Neural cell (in vitro differentiated cells): ENCODE data around the gene ZNF25.

Experiments used
- EP300 ChIP-seq: fragments of 450-650 bp; conservative IDR thresholded peaks from 2 replicates; pipeline ENCODE4 v1.6.1; 2014; ENCODE audit warnings: antibody characterized with exemption, mild to moderate bottlenecking, moderate library complexity; ENCODE audit not compliant: poor library complexity, severe bottlenecking
- EZH2 ChIP-seq: fragments of 200-600, 300-800 bp; shearing (Covaris generic), sonication (generic); IDR thresholded peaks from 2 replicates; pipeline ENCODE4 v1.6.1; 2014; ENCODE audit warnings: antibody characterized with exemption, low read length, borderline replicate concordance, mild to moderate bottlenecking; ENCODE audit not compliant: insufficient read depth, poor library complexity, severe bottlenecking
- POLR2AphosphoS5 ChIP-seq: IDR thresholded peaks from 2 replicates; pipeline ENCODE4 v1.6.1; 2012
- RAD21 ChIP-seq: fragments of 450-650 bp; conservative IDR thresholded peaks from 2 replicates; pipeline ENCODE4 v1.6.1; 2014; ENCODE audit warnings: antibody characterized with exemption, mild to moderate bottlenecking, moderate library complexity
- TAF1 ChIP-seq: IDR thresholded peaks from 2 replicates; pipeline ENCODE4 v1.6.1; 2012; ENCODE audit warnings: low read depth
- TF ChIP-seq, protein P1 (sequence below): fragments of 450-650 bp; IDR thresholded peaks from 2 replicates; pipeline ENCODE4 v1.5.1; 2014; ENCODE audit warnings: antibody characterized with exemption, mild to moderate bottlenecking, moderate library complexity; ENCODE audit not compliant: poor library complexity, severe bottlenecking
- TF ChIP-seq, protein P2 (sequence below): IDR thresholded peaks from 2 replicates; pipeline ENCODE4 v1.6.1; 2012; ENCODE audit warnings: borderline replicate concordance

DNA sequence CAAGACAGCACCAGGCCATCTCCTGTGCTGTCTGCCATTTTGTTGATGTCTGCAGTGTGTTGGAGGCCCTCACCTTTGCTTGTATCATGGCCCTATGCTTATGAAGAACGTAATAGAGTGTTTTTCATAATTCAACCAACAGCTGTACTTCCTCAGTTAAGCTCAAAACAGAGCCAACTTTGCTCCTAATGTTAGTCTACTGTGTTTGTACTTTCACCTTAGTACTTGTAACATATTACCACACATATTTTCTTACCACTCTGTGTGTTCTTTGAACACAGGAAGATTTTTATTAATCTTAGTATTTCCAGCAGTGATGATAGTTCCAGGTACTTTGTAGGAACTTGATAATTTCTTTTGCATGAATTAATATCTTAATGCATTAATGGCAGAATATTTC, 39.9 kb upstream of the ZNF25 start:
- TF ChIP-seq, protein P1, sequence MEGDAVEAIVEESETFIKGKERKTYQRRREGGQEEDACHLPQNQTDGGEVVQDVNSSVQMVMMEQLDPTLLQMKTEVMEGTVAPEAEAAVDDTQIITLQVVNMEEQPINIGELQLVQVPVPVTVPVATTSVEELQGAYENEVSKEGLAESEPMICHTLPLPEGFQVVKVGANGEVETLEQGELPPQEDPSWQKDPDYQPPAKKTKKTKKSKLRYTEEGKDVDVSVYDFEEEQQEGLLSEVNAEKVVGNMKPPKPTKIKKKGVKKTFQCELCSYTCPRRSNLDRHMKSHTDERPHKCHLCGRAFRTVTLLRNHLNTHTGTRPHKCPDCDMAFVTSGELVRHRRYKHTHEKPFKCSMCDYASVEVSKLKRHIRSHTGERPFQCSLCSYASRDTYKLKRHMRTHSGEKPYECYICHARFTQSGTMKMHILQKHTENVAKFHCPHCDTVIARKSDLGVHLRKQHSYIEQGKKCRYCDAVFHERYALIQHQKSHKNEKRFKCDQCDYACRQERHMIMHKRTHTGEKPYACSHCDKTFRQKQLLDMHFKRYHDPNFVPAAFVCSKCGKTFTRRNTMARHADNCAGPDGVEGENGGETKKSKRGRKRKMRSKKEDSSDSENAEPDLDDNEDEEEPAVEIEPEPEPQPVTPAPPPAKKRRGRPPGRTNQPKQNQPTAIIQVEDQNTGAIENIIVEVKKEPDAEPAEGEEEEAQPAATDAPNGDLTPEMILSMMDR = no peak
- TF ChIP-seq POLR2AphosphoS5 (no peak), EZH2 (no peak), TAF1 (no peak), EP300 (no peak), RAD21 (no peak)
- TF ChIP-seq, protein P2, sequence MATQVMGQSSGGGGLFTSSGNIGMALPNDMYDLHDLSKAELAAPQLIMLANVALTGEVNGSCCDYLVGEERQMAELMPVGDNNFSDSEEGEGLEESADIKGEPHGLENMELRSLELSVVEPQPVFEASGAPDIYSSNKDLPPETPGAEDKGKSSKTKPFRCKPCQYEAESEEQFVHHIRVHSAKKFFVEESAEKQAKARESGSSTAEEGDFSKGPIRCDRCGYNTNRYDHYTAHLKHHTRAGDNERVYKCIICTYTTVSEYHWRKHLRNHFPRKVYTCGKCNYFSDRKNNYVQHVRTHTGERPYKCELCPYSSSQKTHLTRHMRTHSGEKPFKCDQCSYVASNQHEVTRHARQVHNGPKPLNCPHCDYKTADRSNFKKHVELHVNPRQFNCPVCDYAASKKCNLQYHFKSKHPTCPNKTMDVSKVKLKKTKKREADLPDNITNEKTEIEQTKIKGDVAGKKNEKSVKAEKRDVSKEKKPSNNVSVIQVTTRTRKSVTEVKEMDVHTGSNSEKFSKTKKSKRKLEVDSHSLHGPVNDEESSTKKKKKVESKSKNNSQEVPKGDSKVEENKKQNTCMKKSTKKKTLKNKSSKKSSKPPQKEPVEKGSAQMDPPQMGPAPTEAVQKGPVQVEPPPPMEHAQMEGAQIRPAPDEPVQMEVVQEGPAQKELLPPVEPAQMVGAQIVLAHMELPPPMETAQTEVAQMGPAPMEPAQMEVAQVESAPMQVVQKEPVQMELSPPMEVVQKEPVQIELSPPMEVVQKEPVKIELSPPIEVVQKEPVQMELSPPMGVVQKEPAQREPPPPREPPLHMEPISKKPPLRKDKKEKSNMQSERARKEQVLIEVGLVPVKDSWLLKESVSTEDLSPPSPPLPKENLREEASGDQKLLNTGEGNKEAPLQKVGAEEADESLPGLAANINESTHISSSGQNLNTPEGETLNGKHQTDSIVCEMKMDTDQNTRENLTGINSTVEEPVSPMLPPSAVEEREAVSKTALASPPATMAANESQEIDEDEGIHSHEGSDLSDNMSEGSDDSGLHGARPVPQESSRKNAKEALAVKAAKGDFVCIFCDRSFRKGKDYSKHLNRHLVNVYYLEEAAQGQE = no peak
